Measurements from ENCODE around the gene FHIT. TPM values are rescaled to one million over a fixed set of nuclear protein-coding genes. Genes with fewer than 3 reads are reported as not detected.
"Not testable (repeated sequence)": the region's sequence is repeated elsewhere in the genome, so short reads cannot be mapped to it uniquely, and the experiment has no call there.

The FHIT gene
- total and polyA plus RNA-seq, 2 experiments from 2014 or later: 9.7 to 16.2 TPM

DNA sequence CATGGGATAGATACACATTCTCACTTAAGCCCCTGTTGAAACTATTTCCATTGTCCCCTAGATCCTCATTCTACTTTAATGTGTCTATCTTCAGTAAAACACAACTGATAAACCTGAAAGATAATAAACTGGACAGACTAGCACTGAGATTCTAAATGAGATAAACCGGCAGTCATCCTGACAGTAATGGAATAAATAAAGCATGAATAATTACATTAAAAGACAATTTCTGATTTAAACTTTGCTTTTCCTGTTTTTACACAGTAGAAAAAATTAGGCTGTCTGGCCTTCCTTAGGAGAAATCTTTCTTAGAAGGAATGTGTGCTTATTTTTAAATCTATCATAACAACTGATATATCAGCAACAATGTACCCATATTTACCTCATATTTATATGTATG lies 232.4 kb downstream of the FHIT start:
- no peaks in the 10 kb centered on the region for H3K27me3 ChIP-seq
- TF ChIP-seq, protein P1, sequence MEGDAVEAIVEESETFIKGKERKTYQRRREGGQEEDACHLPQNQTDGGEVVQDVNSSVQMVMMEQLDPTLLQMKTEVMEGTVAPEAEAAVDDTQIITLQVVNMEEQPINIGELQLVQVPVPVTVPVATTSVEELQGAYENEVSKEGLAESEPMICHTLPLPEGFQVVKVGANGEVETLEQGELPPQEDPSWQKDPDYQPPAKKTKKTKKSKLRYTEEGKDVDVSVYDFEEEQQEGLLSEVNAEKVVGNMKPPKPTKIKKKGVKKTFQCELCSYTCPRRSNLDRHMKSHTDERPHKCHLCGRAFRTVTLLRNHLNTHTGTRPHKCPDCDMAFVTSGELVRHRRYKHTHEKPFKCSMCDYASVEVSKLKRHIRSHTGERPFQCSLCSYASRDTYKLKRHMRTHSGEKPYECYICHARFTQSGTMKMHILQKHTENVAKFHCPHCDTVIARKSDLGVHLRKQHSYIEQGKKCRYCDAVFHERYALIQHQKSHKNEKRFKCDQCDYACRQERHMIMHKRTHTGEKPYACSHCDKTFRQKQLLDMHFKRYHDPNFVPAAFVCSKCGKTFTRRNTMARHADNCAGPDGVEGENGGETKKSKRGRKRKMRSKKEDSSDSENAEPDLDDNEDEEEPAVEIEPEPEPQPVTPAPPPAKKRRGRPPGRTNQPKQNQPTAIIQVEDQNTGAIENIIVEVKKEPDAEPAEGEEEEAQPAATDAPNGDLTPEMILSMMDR (IDR thresholded peaks at IDR 0.05; ENCODE audit: poor library complexity): no peak
- TF ChIP-seq EZH2phosphoT487 (IDR thresholded peaks at IDR 0.05; ENCODE audit: low read depth, severe bottlenecking, unreplicated experiment) (no peak), EZH2 (IDR thresholded peaks at IDR 0.05; ENCODE audit: borderline replicate concordance) (no peak)
- WGBS (ENCODE audit: low lambda C conversion rate, missing lambda C conversion rate): 50% methylated on average over 1 of the region's 1 CpG

DNA sequence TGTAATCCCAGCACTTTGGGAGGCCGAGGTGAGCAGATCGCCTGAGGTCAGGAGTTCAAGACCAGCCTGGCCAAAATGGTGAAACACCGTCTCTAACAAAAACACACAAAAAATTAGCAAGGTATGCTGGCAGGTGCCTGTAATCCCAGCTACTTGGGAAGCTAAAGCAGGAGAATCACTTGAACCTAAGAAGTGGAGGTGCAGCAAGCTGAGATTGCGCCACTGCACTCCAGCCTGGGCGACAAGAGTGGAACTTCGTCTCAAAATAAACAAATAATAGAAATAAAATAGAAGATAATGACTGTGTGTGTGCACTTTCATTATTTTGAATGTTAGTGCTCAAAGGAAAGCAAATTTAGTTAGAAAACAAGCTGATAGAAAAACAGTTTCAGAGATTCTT lies 234.2 kb downstream of the FHIT start:
- H3K4me2 ChIP-seq; DNase-seq (ENCODE audit: low spot score); H3K36me3 ChIP-seq (replicated peaks; ENCODE audit: insufficient read depth, low read depth); H4K20me1 ChIP-seq (ENCODE audit: insufficient read depth, poor library complexity, severe bottlenecking); H3K9me3 ChIP-seq (ENCODE audit: low read depth); H3K27me3 ChIP-seq; H3K9me2 ChIP-seq (replicated peaks; ENCODE audit: insufficient read depth); H3K4me3 ChIP-seq; H3K79me2 ChIP-seq; H3K27ac ChIP-seq; H2AFZ ChIP-seq; H3K4me1 ChIP-seq (ENCODE audit: insufficient read depth): not testable (repeated sequence)
- WGBS (ENCODE audit: low lambda C conversion rate, missing lambda C conversion rate): 90% methylated on average over 6 of the region's 6 CpGs

More for the DNA sequence above, 232.4 kb downstream of the FHIT start:
- Histone ChIP-seq H3K79me2 (no peaks in the 10 kb centered on the region), H3K9me3 (ENCODE audit: low read depth) (no peaks in the 10 kb centered on the region), H2AFZ (no peak overlapping the region), H3K4me3 (no peak overlapping the region), H4K20me1 (ENCODE audit: insufficient read depth, poor library complexity, severe bottlenecking) (no peaks in the 10 kb centered on the region), H3K36me3 (replicated peaks; ENCODE audit: insufficient read depth, low read depth) (no peaks in the 10 kb centered on the region), H3K27ac (no peak overlapping the region), H3K4me1 (ENCODE audit: insufficient read depth) (no peaks in the 10 kb centered on the region), H3K9me2 (replicated peaks; ENCODE audit: insufficient read depth) (no peaks in the 10 kb centered on the region), H3K4me2 (no peak overlapping the region)
- DNase-seq (ENCODE audit: low spot score): no peak

DNA sequence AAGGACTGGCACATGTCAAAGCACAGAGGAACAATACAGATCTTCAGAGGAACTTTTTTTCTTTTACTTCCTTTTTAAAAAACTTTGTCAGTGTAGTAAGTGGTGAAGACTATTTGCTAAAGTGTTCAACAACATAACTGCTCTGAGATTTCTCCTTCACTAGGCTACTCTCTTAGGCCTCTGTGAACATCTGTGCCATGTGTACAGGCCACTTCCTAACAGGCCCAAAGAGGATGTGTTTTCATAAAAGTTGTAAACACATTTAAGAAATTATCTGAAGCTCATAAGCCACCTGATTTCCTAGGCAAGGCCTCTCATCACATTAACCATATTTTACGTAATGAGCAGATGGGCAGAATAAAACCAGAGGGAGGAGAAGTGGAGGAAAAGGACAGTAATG lies 235.4 kb downstream of the FHIT start:
- TF ChIP-seq EZH2 (IDR thresholded peaks at IDR 0.05; ENCODE audit: borderline replicate concordance) (no peak), EZH2phosphoT487 (IDR thresholded peaks at IDR 0.05; ENCODE audit: low read depth, severe bottlenecking, unreplicated experiment) (no peak)
- TF ChIP-seq, protein P1 (IDR thresholded peaks at IDR 0.05; ENCODE audit: poor library complexity): no peak
- H4K20me1 ChIP-seq (ENCODE audit: insufficient read depth, poor library complexity, severe bottlenecking): no peaks in the 10 kb centered on the region
- H2AFZ ChIP-seq: no peak overlapping the region
- H3K9me2 ChIP-seq (replicated peaks; ENCODE audit: insufficient read depth): no peaks in the 10 kb centered on the region
- H3K4me1 ChIP-seq (ENCODE audit: insufficient read depth): no peaks in the 10 kb centered on the region
- H3K4me3 ChIP-seq: no peak overlapping the region
- no peak overlapping the region for H3K4me2 ChIP-seq
- 87% methylated on average over 1 of the region's 1 CpG for WGBS (ENCODE audit: low lambda C conversion rate, missing lambda C conversion rate)
- H3K27me3 ChIP-seq: no peaks in the 10 kb centered on the region
- H3K27ac ChIP-seq: no peak overlapping the region
- no peaks in the 10 kb centered on the region for H3K9me3 ChIP-seq (ENCODE audit: low read depth)
- no peaks in the 10 kb centered on the region for H3K36me3 ChIP-seq (replicated peaks; ENCODE audit: insufficient read depth, low read depth)
- no peak for DNase-seq (ENCODE audit: low spot score)
- H3K79me2 ChIP-seq: no peaks in the 10 kb centered on the region

- H3K27me3 ChIP-seq: no peaks in the 10 kb centered on the region
- no peaks in the 10 kb centered on the region for H3K36me3 ChIP-seq (replicated peaks; ENCODE audit: insufficient read depth, low read depth)
- no peaks in the 10 kb centered on the region for H4K20me1 ChIP-seq (ENCODE audit: insufficient read depth, poor library complexity, severe bottlenecking)
- WGBS (ENCODE audit: low lambda C conversion rate, missing lambda C conversion rate): 70% methylated on average over 2 of the region's 2 CpGs
- H2AFZ ChIP-seq: no peak overlapping the region
- no peak for DNase-seq (ENCODE audit: low spot score)
- H3K9me2 ChIP-seq (replicated peaks; ENCODE audit: insufficient read depth): no peaks in the 10 kb centered on the region
- H3K27ac ChIP-seq: no peak overlapping the region
- no peak overlapping the region for H3K4me3 ChIP-seq
- H3K79me2 ChIP-seq: no peaks in the 10 kb centered on the region
- TF ChIP-seq EZH2 (IDR thresholded peaks at IDR 0.05; ENCODE audit: borderline replicate concordance) (no peak), EZH2phosphoT487 (IDR thresholded peaks at IDR 0.05; ENCODE audit: low read depth, severe bottlenecking, unreplicated experiment) (no peak)
- TF ChIP-seq, protein P1 (IDR thresholded peaks at IDR 0.05; ENCODE audit: poor library complexity): no peak
- no peaks in the 10 kb centered on the region for H3K9me3 ChIP-seq (ENCODE audit: low read depth)
- H3K4me2 ChIP-seq: no peak overlapping the region
- H3K4me1 ChIP-seq (ENCODE audit: insufficient read depth): no peaks in the 10 kb centered on the region
Measured at GRCh38 chr3:61015408-61015807, 235.8 kb downstream of the FHIT start.

Measured in hepatocyte (in vitro differentiated cells).